GM12878 (cell line): ENCODE data around the gene MAGI2. TPM values are rescaled to one million over a fixed set of nuclear protein-coding genes. Genes with fewer than 3 reads are reported as not detected.

ENCODE experiments used
- ATAC-seq: fragments of 200-7000 bp; cut with Tn5 transposase; 3 replicates; pipeline ENCODE4 v1.9.1; 2020; ENCODE audit warnings: mild to moderate bottlenecking, moderate library complexity
- BruUV-seq: library from RNA; stranded (reverse); fragments of 400-500 nt; replicated peaks from 2 replicates; lab custom pipeline; 2021; lab: Mats Ljungman, UMichigan
- CTCF ChIA-PET: fragments of 300-600 bp; sonication (Branson Sonifier 250); formaldehyde crosslinking; extraction: SDS; loops from one replicate; lab custom pipeline; 2021; ENCODE audit warnings: inconsistent platforms; lab: Yijun Ruan, JAX
- POLR2A ChIA-PET: fragments of 350-600 bp; formaldehyde crosslinking; extraction: SDS; loops from one replicate; lab custom pipeline; 2021; ENCODE audit warnings: inconsistent platforms; lab: Charles Lee
- RAD21 ChIA-PET: fragments of 300-600 bp; sonication (Branson Sonifier 250); formaldehyde crosslinking; loops from one replicate; lab custom pipeline; 2023; ENCODE audit warnings: antibody characterized with exemption; ENCODE audit not compliant: unreplicated experiment; lab: Charles Lee
- SMC1A ChIA-PET: fragments of 300-600 bp; sonication (Branson Sonifier 250); formaldehyde crosslinking; loops from one replicate; lab custom pipeline; 2023; ENCODE audit not compliant: unreplicated experiment, uncharacterized antibody; lab: Charles Lee
- DNase-seq: peaks from one replicate; pipeline ENCODE4 v3.0.0-alpha.2; 2011; ENCODE audit warnings: low read depth, low spot score
- FAIRE-seq: peaks from 3 replicates; lab custom pipeline; 2011; peaks lifted over from hg19 to GRCh38; lab: Jason Lieb, UNC
- H2AFZ ChIP-seq: 2 replicates; pipeline ENCODE4 v1.6.0; 2011; ENCODE audit warnings: low read depth, low read length, control low read depth; ENCODE audit not compliant: control insufficient read depth
- H3K27ac ChIP-seq: 2 replicates; pipeline ENCODE4 v1.5.1; 2011; ENCODE audit warnings: control low read depth; ENCODE audit not compliant: control insufficient read depth, insufficient read depth
- H3K27me3 ChIP-seq, 2 experiments: replicated peaks in 1 of 2; 2 replicates each; pipeline versions ENCODE4 v1.6.0 to v1.6.1; 2011; ENCODE audit warnings: low read length in 1 of 2; ENCODE audit not compliant: control insufficient read depth in 2 of 2, insufficient read depth in 2 of 2
- H3K36me3 ChIP-seq, 2 experiments: 2 replicates each; pipeline ENCODE4 v1.5.1; 2011; ENCODE audit warnings: low read length in 1 of 2; ENCODE audit not compliant: control insufficient read depth in 2 of 2, insufficient read depth in 2 of 2
- H3K4me1 ChIP-seq: 2 replicates; pipeline ENCODE4 v1.6.1; 2011; ENCODE audit warnings: mild to moderate bottlenecking, low read length, moderate library complexity, mixed read lengths; ENCODE audit not compliant: control insufficient read depth, insufficient read depth
- H3K4me2 ChIP-seq: 2 replicates; pipeline ENCODE4 v1.6.0; 2011; ENCODE audit warnings: control low read depth; ENCODE audit not compliant: control insufficient read depth, insufficient read depth
- H3K4me3 ChIP-seq: fragments of 200-600 bp; sonication (generic); 2 replicates; pipeline ENCODE4 v1.5.1; 2016
- H3K79me2 ChIP-seq: 2 replicates; pipeline ENCODE4 v1.6.0; 2011; ENCODE audit warnings: low read length; ENCODE audit not compliant: control insufficient read depth, insufficient read depth
- H3K9ac ChIP-seq: 2 replicates; pipeline ENCODE4 v1.8.0; 2011; ENCODE audit warnings: low read length, control low read depth, mixed read lengths; ENCODE audit not compliant: control insufficient read depth, insufficient read depth
- H3K9me3 ChIP-seq: replicated peaks from 3 replicates; pipeline ENCODE4 v1.5.1; 2011; ENCODE audit warnings: mild to moderate bottlenecking, low read length; ENCODE audit not compliant: control insufficient read depth, insufficient read depth
- H4K20me1 ChIP-seq: 2 replicates; pipeline ENCODE4 v1.6.0; 2011; ENCODE audit not compliant: control insufficient read depth, insufficient read depth
- ATF7 ChIP-seq: fragments of 450-650 bp; IDR thresholded peaks from 2 replicates; pipeline ENCODE4 v1.6.1; 2016; ENCODE audit warnings: low read depth, mild to moderate bottlenecking
- CBX3 ChIP-seq: fragments of 200-600 bp; sonication (generic); IDR thresholded peaks from 2 replicates; pipeline ENCODE4 v1.6.1; 2016; ENCODE audit warnings: low read depth, borderline replicate concordance
- CHD2 ChIP-seq: IDR thresholded peaks from 2 replicates; pipeline ENCODE4 v1.6.1; 2011; ENCODE audit warnings: low read depth, low read length, improper control_type of control experiment, borderline replicate concordance
- DPF2 ChIP-seq: fragments of 450-650 bp; IDR thresholded peaks from 2 replicates; pipeline ENCODE4 v1.6.1; 2017; ENCODE audit warnings: mild to moderate bottlenecking
- EP300 ChIP-seq, 2 experiments: fragments of 150-350 bp in 1 of 2; IDR thresholded peaks; 2 replicates each; pipeline ENCODE4 v1.6.1; 2011 to 2012; ENCODE audit warnings: low read depth in 2 of 2, low read length in 2 of 2, borderline replicate concordance in 1 of 2, improper control_type of control experiment in 1 of 2, inconsistent platforms in 1 of 2; ENCODE audit not compliant: control insufficient read depth in 1 of 2
- ESRRA ChIP-seq: IDR thresholded peaks from 2 replicates; pipeline ENCODE4 v1.6.1; 2012; ENCODE audit warnings: mild to moderate bottlenecking, low read length, improper control_type of control experiment
- FOS ChIP-seq: IDR thresholded peaks from 3 replicates; pipeline ENCODE4 v1.6.1; 2011; ENCODE audit warnings: borderline replicate concordance; ENCODE audit not compliant: insufficient read length; ENCODE audit errors: extremely low read depth
- IKZF2 ChIP-seq, 2 experiments: fragments of 450-650 bp; IDR thresholded peaks; 2 replicates each; pipeline ENCODE4 v1.6.1; 2017; ENCODE audit warnings: mild to moderate bottlenecking in 2 of 2, moderate library complexity in 2 of 2
- JUNB ChIP-seq: IDR thresholded peaks from 2 replicates; pipeline ENCODE4 v1.6.1; 2016; ENCODE audit warnings: antibody characterized with exemption, mild to moderate bottlenecking
- KDM1A ChIP-seq: fragments of 200-600 bp; sonication (generic); IDR thresholded peaks from 2 replicates; pipeline ENCODE4 v1.6.1; 2016; ENCODE audit warnings: borderline replicate concordance
- MYB ChIP-seq: fragments of 150-350 bp; IDR thresholded peaks from 2 replicates; pipeline ENCODE4 v1.6.1; 2014; ENCODE audit warnings: mild to moderate bottlenecking, low read depth, low read length, borderline replicate concordance
- MYC ChIP-seq: IDR thresholded peaks from 2 replicates; pipeline ENCODE4 v1.6.1; 2011; ENCODE audit warnings: mild to moderate bottlenecking, low read length, moderate library complexity, inconsistent platforms; ENCODE audit not compliant: insufficient read depth, insufficient replicate concordance, insufficient read length, severe bottlenecking
- RB1 ChIP-seq: fragments of 450-650 bp; formaldehyde crosslinking; IDR thresholded peaks from 2 replicates; pipeline ENCODE4 v1.6.1; 2017; ENCODE audit warnings: mild to moderate bottlenecking, borderline replicate concordance
- WRNIP1 ChIP-seq: IDR thresholded peaks from 2 replicates; pipeline ENCODE4 v1.6.1; 2011; ENCODE audit warnings: low read depth, low read length, improper control_type of control experiment, borderline replicate concordance
- ZNF384 ChIP-seq: IDR thresholded peaks from 2 replicates; pipeline ENCODE4 v1.6.1; 2012; ENCODE audit warnings: low read depth, mild to moderate bottlenecking, low read length, improper control_type of control experiment, borderline replicate concordance
- WGBS: methylation state at CpG from one replicate; pipeline ENCODE4 v1.1.6; 2016; ENCODE audit warnings: low lambda C conversion rate; ENCODE audit not compliant: insufficient replicate concordance, insufficient coverage; ENCODE audit errors: missing lambda C conversion rate; 5-methylcytosine and 5-hydroxymethylcytosine counted together
- in situ Hi-C: fragments of 300-500 bp; cut with MboI; formaldehyde crosslinking; loops from 9 replicates; pipeline ENCODE4 v1.14.3; 2018; ENCODE audit warnings: mixed read lengths
- intact Hi-C: fragments of 100-400 bp; cut with micrococcal nuclease; formaldehyde crosslinking; loops from one replicate; pipeline ENCODE4 v1.14.2; 2022; ENCODE audit not compliant: unreplicated experiment
- polyA plus RNA-seq, 11 experiments: library from polyadenylated mRNA; depleted of rRNA in 4 of 11; unstranded in 6 of 11; stranded (reverse) in 5 of 11; fragments of >200 nt; fragmentation: Nextera tagmentation in 4 of 11; fragmentation: Illumina TruSeq in 1 of 11; extraction: Ambion mirVana in 4 of 11; extraction: Trizol in 1 of 11; gene quantifications; 1 replicate in 1 of 11; 2 replicates in 10 of 11; pipeline versions ENCODE4 v1.2.1 to v1.2.3, GENCODE V29; 2011 to 2016; ENCODE audit warnings: inconsistent platforms in 2 of 11, missing spikeins in 2 of 11, low read depth in 1 of 11
- total RNA-seq, 4 experiments: library from RNA; depleted of rRNA in 3 of 4; stranded (reverse); fragments of >200 nt in 3 of 4; fragmentation: Illumina TruSeq in 1 of 4; extraction: Trizol in 1 of 4; gene quantifications; 2 replicates each; pipeline versions ENCODE4 v1.2.1 to v1.2.3, GENCODE V29; 2013 to 2021
- TF ChIP-seq, protein P1 (sequence below): fragments of 450-650 bp; formaldehyde crosslinking; IDR thresholded peaks from 2 replicates; pipeline ENCODE4 v1.5.0; 2022; ENCODE audit warnings: mild to moderate bottlenecking, missing genetic modification characterization
- TF ChIP-seq, protein P2 (sequence below): fragments of 450-650 bp; IDR thresholded peaks from 2 replicates; pipeline ENCODE4 v1.6.1; 2014; ENCODE audit warnings: mild to moderate bottlenecking
- TF ChIP-seq, protein P3 (sequence below): IDR thresholded peaks from 2 replicates; pipeline ENCODE4 v1.6.1; 2011; ENCODE audit warnings: low read depth, low read length, improper control_type of control experiment, borderline replicate concordance

MAGI2 gene
- total and polyA plus RNA-seq, 10 of the 15 experiments (the other 5 are each of a cell fraction or from before 2014, with no cell fraction given), result 0.01 to 0.31 (median 0.05) TPM; not detected in 2

DNA sequence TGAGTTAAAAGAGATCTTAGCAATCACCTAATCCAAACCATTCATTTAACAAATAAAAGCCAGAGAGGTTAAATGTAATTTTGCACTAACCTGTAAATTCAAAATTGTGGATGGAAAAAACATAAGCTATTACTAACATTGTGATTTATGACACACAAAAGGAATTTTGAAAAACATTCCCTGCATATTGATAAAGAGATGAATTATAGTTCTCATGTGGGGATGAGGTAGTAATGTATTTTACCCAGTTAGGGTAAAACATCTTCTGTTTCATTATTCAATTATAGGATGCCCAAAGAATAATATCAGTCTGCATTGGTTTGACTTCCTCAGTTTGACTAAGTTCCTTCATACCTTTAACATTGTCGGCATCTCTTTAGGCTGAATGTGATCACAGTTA is 1093.6 kb downstream of the MAGI2 start:
- Histone ChIP-seq H3K9me3 (no peaks in the 10 kb centered on the region), H3K79me2 (no peaks in the 10 kb centered on the region), H4K20me1 (no peaks in the 10 kb centered on the region), H3K27me3 (no peaks in the 10 kb centered on the region; a peak in 1 of 4 replicates), H3K27ac (no peak overlapping the region), H3K4me1 (no peaks in the 10 kb centered on the region), H3K36me3 (no peaks in the 10 kb centered on the region), H3K4me2 (no peak overlapping the region), H2AFZ (no peak overlapping the region), H3K4me3 (no peak overlapping the region), H3K9ac (no peak overlapping the region)
- TF ChIP-seq KDM1A, result no peak
- TF ChIP-seq ESRRA, result no peak
- no peak for TF ChIP-seq ATF7
- no peak for TF ChIP-seq WRNIP1
- TF ChIP-seq DPF2, result no peak
- no peak for TF ChIP-seq FOS
- TF ChIP-seq IKZF2 (IDR thresholded peaks at IDR 0.05), result no peak
- TF ChIP-seq, protein P1, sequence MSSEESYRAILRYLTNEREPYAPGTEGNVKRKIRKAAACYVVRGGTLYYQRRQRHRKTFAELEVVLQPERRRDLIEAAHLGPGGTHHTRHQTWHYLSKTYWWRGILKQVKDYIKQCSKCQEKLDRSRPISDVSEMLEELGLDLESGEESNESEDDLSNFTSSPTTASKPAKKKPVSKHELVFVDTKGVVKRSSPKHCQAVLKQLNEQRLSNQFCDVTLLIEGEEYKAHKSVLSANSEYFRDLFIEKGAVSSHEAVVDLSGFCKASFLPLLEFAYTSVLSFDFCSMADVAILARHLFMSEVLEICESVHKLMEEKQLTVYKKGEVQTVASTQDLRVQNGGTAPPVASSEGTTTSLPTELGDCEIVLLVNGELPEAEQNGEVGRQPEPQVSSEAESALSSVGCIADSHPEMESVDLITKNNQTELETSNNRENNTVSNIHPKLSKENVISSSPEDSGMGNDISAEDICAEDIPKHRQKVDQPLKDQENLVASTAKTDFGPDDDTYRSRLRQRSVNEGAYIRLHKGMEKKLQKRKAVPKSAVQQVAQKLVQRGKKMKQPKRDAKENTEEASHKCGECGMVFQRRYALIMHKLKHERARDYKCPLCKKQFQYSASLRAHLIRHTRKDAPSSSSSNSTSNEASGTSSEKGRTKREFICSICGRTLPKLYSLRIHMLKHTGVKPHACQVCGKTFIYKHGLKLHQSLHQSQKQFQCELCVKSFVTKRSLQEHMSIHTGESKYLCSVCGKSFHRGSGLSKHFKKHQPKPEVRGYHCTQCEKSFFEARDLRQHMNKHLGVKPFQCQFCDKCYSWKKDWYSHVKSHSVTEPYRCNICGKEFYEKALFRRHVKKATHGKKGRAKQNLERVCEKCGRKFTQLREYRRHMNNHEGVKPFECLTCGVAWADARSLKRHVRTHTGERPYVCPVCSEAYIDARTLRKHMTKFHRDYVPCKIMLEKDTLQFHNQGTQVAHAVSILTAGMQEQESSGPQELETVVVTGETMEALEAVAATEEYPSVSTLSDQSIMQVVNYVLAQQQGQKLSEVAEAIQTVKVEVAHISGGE (CRISPR knock-in tag), result no peak
- TF ChIP-seq CBX3, result no peak
- TF ChIP-seq, protein P2, sequence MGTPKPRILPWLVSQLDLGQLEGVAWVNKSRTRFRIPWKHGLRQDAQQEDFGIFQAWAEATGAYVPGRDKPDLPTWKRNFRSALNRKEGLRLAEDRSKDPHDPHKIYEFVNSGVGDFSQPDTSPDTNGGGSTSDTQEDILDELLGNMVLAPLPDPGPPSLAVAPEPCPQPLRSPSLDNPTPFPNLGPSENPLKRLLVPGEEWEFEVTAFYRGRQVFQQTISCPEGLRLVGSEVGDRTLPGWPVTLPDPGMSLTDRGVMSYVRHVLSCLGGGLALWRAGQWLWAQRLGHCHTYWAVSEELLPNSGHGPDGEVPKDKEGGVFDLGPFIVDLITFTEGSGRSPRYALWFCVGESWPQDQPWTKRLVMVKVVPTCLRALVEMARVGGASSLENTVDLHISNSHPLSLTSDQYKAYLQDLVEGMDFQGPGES, result no peak
- TF ChIP-seq RB1, result no peak
- no peak for TF ChIP-seq MYC
- no peak for TF ChIP-seq JUNB
- TF ChIP-seq ZNF384, result no peak
- TF ChIP-seq, protein P3, sequence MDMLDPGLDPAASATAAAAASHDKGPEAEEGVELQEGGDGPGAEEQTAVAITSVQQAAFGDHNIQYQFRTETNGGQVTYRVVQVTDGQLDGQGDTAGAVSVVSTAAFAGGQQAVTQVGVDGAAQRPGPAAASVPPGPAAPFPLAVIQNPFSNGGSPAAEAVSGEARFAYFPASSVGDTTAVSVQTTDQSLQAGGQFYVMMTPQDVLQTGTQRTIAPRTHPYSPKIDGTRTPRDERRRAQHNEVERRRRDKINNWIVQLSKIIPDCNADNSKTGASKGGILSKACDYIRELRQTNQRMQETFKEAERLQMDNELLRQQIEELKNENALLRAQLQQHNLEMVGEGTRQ, result no peak
- TF ChIP-seq CHD2, result no peak
- TF ChIP-seq MYB, result no peak
- TF ChIP-seq EP300 (IDR thresholded peaks at IDR 0.05; ENCODE audit: borderline replicate concordance in 1 of 2, control insufficient read depth in 1 of 2, low read depth in 2 of 2, low read length in 2 of 2), result no peak
- in situ Hi-C loops (no loop called here), intact Hi-C loops (no loop called here)
- no peak for ATAC-seq
- ChIA-PET POLR2A (no interaction called here), RAD21 (no interaction called here), CTCF (no interaction called here), SMC1A (no interaction called here)
- no TSS peak for BruUV-seq
- no peak for DNase-seq
- WGBS, result 25% methylated on average over 1 of the region's 1 CpG
- FAIRE-seq, result no peak
